ENCODE data around the gene HLF.

Gene HLF

DNA sequence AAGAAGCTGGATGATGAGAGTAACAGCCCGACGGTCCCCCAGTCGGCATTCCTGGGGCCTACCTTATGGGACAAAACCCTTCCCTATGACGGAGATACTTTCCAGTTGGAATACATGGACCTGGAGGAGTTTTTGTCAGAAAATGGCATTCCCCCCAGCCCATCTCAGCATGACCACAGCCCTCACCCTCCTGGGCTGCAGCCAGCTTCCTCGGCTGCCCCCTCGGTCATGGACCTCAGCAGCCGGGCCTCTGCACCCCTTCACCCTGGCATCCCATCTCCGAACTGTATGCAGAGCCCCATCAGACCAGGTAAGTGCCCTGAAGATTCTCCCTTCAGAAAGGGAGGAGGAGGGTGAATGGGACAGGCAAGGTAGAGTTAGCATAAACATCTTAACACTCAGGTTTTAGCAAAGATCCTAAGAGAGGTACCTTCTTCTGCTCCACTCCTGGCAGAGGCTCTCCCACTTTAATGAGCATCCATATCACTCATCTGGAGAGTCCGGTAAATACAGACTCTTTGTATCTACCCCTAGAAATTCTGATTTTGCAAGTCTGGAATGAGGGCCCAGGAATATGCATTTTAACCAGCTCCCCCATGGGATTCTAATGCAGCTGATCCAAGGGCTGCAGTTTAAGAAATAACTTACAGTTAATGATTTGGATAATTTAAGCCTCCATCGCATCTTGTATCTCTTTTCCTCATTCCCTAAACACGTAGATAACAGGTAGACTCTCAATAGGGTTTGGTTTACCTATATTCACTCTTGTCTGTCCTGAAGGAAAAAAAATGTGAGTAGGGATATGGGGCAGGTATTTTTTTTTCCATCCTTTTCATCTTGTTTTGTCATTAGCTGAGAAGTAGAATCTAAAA is 3.3 kb downstream of the HLF start:
- H3K27ac ChIP-seq (ENCODE audit: low read depth, low read length) = no peak overlapping the region
- H3K27me3 ChIP-seq (ENCODE audit: control insufficient read depth, insufficient read depth, low read length) = peaks cover 66% of the 10 kb centered on the region
- H3K9me3 ChIP-seq (ENCODE audit: control insufficient read depth, insufficient read depth, low read depth, low read length) = no peaks in the 10 kb centered on the region
- H3K4me1 ChIP-seq (ENCODE audit: control insufficient read depth, insufficient read depth, low read length) = peaks cover 12% of the 10 kb centered on the region
- H3K4me3 ChIP-seq (ENCODE audit: low read depth, low read length) = no peak overlapping the region
- no peaks in the 10 kb centered on the region for H3K36me3 ChIP-seq (ENCODE audit: control insufficient read depth, insufficient read depth, low read length)
- H3K9ac ChIP-seq (ENCODE audit: low read length) = no peak overlapping the region

DNA sequence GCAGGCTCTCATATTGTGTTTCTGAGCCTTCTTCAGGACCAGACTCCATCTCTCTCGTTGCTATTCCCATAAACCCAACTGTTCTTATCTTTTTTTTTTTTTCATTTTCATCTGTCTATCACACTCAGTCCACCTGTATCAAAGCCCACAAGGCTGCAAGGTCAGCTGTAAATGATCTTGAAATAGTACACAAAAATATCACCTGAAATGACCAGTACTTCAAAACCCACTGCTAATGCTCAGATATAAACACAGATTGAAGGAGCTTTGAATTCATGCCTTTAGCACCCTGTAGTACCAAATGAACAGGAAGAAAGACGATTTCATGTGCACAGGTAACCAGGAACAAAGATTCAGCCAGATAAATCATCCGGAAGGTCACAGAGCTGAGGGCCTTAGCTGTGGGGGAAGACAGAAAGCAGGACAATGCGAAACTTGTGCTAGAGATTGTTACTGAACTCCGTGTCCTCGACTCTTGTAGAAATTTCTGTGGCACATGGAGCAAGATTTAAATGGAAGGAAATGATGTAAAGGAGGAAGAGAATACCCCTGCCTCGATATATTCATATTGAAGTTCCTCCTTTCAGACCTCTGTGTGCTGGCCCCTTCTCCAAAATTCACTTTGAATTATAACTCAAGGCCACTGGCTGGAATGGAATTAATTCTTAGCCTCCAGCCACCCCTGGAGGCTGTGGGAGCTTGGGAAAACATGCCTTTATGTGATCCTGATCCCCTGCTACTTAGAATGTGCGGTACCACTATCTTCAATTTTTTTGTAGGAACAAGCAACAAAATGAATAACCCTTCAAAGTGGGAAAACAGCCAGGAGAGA is 4.1 kb downstream of the HLF start:
- no peaks in the 10 kb centered on the region for H3K9me3 ChIP-seq (ENCODE audit: control insufficient read depth, insufficient read depth, low read depth, low read length)
- H3K4me3 ChIP-seq (ENCODE audit: low read depth, low read length) = no peak overlapping the region
- H3K27me3 ChIP-seq (ENCODE audit: control insufficient read depth, insufficient read depth, low read length) = peaks cover 57% of the 10 kb centered on the region
- no peak overlapping the region for H3K27ac ChIP-seq (ENCODE audit: low read depth, low read length)
- no peak overlapping the region for H3K9ac ChIP-seq (ENCODE audit: low read length)
- no peaks in the 10 kb centered on the region for H3K36me3 ChIP-seq (ENCODE audit: control insufficient read depth, insufficient read depth, low read length)
- peaks cover 9% of the 10 kb centered on the region for H3K4me1 ChIP-seq (ENCODE audit: control insufficient read depth, insufficient read depth, low read length)

DNA sequence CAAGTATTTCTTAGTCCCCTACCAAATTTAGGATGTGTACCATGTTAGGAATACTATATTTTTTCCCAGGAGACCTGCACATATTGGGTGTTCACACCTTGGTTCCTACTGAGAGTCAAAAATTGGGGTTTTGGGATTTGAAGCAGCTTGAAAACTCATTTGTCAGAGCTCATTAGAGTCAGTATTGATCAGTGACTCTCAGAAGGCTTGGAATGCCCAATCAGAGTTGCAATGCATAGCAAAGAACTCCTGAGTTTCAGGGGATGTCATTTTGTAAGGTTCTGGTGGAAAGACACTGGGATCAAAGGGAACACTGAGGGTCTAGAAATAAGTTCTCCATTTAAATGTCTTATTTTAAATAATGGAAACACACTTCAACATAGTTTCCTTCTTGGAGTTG is 5.1 kb downstream of the HLF start:
- no peaks in the 10 kb centered on the region for H3K9me3 ChIP-seq (ENCODE audit: control insufficient read depth, insufficient read depth, low read depth, low read length)
- peaks cover 3% of the 10 kb centered on the region; the same call in 1 of the 2 replicates for H3K4me1 ChIP-seq (ENCODE audit: control insufficient read depth, insufficient read depth, low read length)
- no peaks in the 10 kb centered on the region for H3K36me3 ChIP-seq (ENCODE audit: control insufficient read depth, insufficient read depth, low read length)
- H3K27ac ChIP-seq (ENCODE audit: low read depth, low read length) = no peak overlapping the region
- H3K27me3 ChIP-seq (ENCODE audit: control insufficient read depth, insufficient read depth, low read length) = peaks cover 47% of the 10 kb centered on the region
- no peak overlapping the region for H3K4me3 ChIP-seq (ENCODE audit: low read depth, low read length)
- H3K9ac ChIP-seq (ENCODE audit: low read length) = no peak overlapping the region

DNA sequence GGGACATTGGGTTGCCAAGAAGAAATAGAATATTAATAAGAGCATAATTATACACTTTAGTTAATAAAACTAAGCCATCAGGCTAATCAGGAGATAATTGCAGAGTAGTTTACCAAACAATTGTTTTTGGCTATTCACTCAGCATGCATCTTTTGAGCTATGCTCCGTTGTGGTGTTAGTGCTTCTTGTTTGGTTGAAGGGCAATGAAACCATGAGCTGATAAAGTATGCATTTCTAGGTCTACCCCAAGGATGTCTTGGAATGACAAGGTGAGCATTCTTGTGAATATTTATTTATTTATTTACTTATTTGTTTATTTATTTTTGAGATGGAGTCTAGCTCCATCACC is 6.4 kb downstream of the HLF start:
- Histone ChIP-seq H3K9ac (ENCODE audit: low read length) (no peak overlapping the region), H3K27ac (ENCODE audit: low read depth, low read length) (no peak overlapping the region), H3K36me3 (ENCODE audit: control insufficient read depth, insufficient read depth, low read length) (no peaks in the 10 kb centered on the region), H3K4me3 (ENCODE audit: low read depth, low read length) (no peak overlapping the region), H3K27me3 (ENCODE audit: control insufficient read depth, insufficient read depth, low read length) (peaks cover 34% of the 10 kb centered on the region), H3K9me3 (ENCODE audit: control insufficient read depth, insufficient read depth, low read depth, low read length) (no peaks in the 10 kb centered on the region), H3K4me1 (ENCODE audit: control insufficient read depth, insufficient read depth, low read length) (peaks cover 1% of the 10 kb centered on the region; the same call in 1 of the 2 replicates)

DNA sequence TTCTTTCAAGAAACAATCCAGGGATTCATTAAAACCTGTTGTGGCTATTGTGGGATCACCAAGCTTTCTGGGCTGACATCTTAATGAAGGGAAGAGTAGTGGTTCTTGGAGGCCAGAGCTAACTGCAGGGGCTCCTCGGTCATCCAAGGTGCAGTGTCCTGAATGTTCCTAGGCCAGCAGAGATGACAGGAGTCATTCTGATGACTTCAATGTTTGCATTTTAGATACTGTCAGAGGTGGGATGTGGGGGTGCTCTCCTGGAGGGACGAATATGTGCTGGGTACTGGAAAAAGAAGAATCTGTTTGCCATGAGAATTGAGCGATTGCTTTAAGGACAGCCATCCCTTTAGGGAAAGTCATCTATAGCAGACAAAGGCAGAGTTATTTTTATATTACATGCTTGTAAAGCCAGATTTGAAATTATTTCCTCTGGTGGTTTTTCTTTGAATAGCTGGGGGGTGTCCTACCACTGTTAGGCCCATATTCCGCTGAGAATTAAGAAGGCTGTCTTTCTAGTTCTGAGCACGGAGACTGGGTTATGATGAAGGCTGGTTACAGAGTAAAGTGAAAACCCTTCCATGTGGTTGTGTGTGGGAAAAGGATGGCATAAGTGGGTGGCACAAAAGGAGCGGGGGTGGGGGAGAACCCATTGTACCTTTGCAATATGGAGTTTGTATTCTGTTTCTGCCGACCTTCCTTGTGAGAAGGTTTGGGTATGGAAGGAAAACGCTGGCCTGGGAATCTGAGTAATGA is 7.4 kb downstream of the HLF start:
- Histone ChIP-seq H3K4me1 (ENCODE audit: control insufficient read depth, insufficient read depth, low read length) (no peaks in the 10 kb centered on the region), H3K27me3 (ENCODE audit: control insufficient read depth, insufficient read depth, low read length) (peaks cover 25% of the 10 kb centered on the region), H3K4me3 (ENCODE audit: low read depth, low read length) (no peak overlapping the region), H3K9me3 (ENCODE audit: control insufficient read depth, insufficient read depth, low read depth, low read length) (no peaks in the 10 kb centered on the region), H3K36me3 (ENCODE audit: control insufficient read depth, insufficient read depth, low read length) (no peaks in the 10 kb centered on the region), H3K27ac (ENCODE audit: low read depth, low read length) (no peak overlapping the region), H3K9ac (ENCODE audit: low read length) (no peak overlapping the region)

DNA sequence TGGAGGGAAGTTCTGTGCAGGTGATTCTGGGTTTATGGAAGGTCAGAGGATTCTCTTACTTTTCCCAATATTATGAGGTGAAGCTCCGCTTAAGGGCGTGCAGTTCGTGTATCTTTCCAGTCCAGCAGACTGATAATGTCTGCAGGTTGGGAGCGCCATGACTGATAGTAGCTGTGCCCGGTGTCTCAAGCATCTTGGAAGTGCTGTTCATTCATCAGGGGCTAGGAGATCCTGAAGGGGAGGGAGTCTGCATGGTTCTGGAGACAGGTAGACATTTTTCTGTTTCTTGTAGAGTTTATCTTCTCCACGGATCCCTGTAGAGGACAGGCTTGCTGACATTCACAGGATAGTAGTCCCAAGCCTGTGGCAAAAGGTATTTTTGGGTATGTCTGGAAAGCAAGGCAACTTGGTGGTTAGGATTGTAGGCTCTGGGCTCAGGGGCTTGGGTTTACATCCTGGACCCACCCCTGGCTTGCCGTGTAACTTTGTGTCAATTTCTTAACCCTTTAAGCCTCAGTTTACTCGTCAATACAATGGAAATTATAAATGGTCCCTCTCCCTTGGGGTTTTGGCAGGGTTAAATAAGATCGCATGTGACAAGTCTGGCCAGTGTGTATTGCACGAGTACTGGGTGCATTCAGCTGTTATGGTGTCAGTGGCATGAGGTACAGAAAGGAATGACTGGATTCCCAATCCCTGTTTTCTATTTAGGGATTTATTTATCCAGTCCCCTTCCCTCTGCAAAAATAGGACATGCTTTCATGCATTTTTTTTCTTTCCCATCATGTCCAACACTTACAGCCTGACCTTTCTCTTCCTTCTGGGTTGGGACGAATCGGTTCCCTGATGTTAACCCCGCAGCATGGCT is 8.2 kb downstream of the HLF start:
- Histone ChIP-seq H3K27ac (ENCODE audit: low read depth, low read length) (no peak overlapping the region), H3K4me1 (ENCODE audit: control insufficient read depth, insufficient read depth, low read length) (no peaks in the 10 kb centered on the region), H3K27me3 (ENCODE audit: control insufficient read depth, insufficient read depth, low read length) (peaks cover 17% of the 10 kb centered on the region), H3K9ac (ENCODE audit: low read length) (no peak overlapping the region), H3K4me3 (ENCODE audit: low read depth, low read length) (no peak overlapping the region), H3K36me3 (ENCODE audit: control insufficient read depth, insufficient read depth, low read length) (no peaks in the 10 kb centered on the region), H3K9me3 (ENCODE audit: control insufficient read depth, insufficient read depth, low read depth, low read length) (no peaks in the 10 kb centered on the region)

DNA sequence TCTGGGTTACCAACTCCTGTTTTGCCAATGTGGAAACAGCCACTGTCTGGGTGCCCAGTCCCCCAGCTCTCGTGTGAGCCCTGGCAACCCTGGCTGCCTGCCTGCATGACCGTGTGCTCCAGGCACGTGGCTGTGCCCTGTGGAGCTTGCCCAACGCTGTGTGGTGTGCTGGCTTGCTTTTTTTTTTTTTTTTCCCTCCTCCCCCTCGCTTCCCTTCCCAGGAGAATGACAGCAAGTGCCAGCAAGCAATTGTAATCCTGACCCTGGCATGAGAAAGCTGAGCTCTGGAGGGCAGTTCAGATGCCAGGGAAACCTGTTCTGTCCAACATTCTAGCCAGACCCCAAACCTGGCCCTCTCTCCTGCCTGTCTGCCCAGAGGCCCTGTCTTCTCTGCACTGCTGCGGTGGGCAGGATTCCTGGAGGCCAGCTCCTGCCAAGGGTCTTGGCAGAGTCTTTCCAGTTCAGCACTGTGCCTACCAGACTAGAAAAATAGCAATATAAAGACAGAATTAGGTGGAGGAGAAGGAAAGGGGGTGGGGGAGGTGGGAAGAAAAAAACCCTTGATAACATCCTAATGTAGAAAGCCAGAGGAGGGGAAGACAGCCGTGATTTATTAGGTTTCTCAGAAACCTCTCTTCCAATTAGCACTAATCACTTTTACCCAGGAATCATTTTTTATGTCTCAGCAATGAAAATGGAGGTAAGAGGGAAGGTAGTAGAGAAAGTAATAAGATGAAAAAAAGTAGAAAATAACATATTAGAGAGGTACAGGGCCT is 9.0 kb downstream of the HLF start:
- Histone ChIP-seq H3K4me3 (ENCODE audit: low read depth, low read length) (no peak overlapping the region), H3K36me3 (ENCODE audit: control insufficient read depth, insufficient read depth, low read length) (no peaks in the 10 kb centered on the region), H3K9ac (ENCODE audit: low read length) (no peak overlapping the region), H3K27ac (ENCODE audit: low read depth, low read length) (no peak overlapping the region), H3K9me3 (ENCODE audit: control insufficient read depth, insufficient read depth, low read depth, low read length) (no peaks in the 10 kb centered on the region), H3K27me3 (ENCODE audit: control insufficient read depth, insufficient read depth, low read length) (peaks cover 8% of the 10 kb centered on the region), H3K4me1 (ENCODE audit: control insufficient read depth, insufficient read depth, low read length) (no peaks in the 10 kb centered on the region)

DNA sequence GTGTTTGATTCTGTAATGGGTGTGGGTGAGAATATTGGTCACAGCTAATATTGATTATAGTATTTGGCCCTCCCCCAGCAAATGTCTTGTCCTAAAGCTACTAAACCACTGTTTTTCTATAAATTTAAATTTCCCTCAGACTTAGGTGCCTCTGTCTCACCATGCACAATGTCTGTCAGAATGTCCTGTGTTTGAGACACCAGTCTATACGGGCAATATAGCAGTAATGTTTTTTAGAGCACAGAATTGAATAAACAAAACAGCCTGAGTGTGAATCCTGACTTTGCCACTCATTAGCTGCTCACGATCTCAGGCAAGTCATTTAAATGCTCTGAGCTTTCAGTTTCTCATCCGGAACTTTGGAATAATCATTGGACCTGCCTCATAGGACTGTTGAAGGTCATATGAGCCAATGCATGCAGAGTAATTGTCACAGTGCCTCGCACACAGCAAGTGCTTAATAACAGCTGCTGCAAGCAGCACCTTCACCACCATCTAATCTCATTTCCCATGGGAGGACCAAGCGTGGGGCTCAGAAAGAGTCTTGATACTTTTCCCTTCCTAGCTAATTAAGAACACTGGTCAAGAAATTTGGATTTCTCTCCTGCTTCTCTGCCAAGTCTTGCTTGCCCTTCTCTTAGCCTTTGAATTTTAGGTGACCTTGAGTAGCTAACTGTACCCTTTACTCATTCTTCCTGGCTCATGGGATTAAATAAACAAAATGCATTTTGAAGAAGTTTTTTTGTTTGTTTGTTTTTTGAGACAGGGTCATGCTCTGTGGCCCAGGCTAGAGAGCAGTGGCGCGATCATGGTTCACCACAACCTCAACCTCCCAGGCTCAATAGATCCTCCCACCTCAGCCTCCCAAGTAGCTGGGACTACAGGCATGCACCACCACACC is 9.8 kb downstream of the HLF start:
- H3K27me3 ChIP-seq (ENCODE audit: control insufficient read depth, insufficient read depth, low read length) = no peaks in the 10 kb centered on the region
- no peak overlapping the region for H3K9ac ChIP-seq (ENCODE audit: low read length)
- no peak overlapping the region for H3K27ac ChIP-seq (ENCODE audit: low read depth, low read length)
- no peaks in the 10 kb centered on the region for H3K4me1 ChIP-seq (ENCODE audit: control insufficient read depth, insufficient read depth, low read length)
- H3K9me3 ChIP-seq (ENCODE audit: control insufficient read depth, insufficient read depth, low read depth, low read length) = no peaks in the 10 kb centered on the region
- no peaks in the 10 kb centered on the region for H3K36me3 ChIP-seq (ENCODE audit: control insufficient read depth, insufficient read depth, low read length)
- no peak overlapping the region for H3K4me3 ChIP-seq (ENCODE audit: low read depth, low read length)
